Uterus (tissue), 2 donors: ENCODE results near the gene PAK4.
"Not testable (repeated sequence)": the region's sequence is repeated elsewhere in the genome, so short reads cannot be mapped to it uniquely, and the experiment has no call there.

Experiments
- POLR2A ChIP-seq, 2 donors: fragments of 450-650 bp; IDR thresholded peaks; one replicate each; pipeline ENCODE4 v1.6.1; 2016; ENCODE audit warnings: antibody characterized with exemption in 2 of 2, mild to moderate bottlenecking in 1 of 2, moderate library complexity in 1 of 2
- TF ChIP-seq, protein P1 (sequence below), 4 experiments: fragments of 200-600 bp in 2 of 4; fragments of 450-650 bp in 2 of 4; sonication (generic) in 2 of 4; IDR thresholded peaks; one replicate each; pipeline ENCODE4 v1.5.1; 2016 to 2019; ENCODE audit warnings: antibody characterized with exemption in 4 of 4, mild to moderate bottlenecking in 2 of 4, moderate library complexity in 1 of 4

DNA sequence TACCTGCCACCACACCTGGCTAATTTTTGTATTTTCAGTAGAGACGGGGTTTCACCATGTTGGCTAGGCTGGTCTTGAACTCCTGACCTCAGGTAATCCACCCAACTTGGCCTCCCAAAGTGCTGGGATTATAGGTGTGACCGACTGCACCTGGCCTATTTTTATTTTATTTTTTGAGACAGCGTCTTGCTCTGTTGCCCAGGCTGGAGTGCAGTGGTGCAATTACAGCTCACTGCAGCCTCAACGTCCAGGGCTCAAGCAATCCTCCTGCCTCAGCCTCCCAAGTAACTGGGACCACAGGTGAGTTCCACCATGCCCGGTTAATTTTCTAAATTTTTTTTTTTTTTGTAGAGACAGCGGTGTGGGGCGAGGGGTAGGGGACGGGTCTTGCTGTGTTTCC is 8.6 kb upstream of the PAK4 start:
- TF ChIP-seq, protein P1, sequence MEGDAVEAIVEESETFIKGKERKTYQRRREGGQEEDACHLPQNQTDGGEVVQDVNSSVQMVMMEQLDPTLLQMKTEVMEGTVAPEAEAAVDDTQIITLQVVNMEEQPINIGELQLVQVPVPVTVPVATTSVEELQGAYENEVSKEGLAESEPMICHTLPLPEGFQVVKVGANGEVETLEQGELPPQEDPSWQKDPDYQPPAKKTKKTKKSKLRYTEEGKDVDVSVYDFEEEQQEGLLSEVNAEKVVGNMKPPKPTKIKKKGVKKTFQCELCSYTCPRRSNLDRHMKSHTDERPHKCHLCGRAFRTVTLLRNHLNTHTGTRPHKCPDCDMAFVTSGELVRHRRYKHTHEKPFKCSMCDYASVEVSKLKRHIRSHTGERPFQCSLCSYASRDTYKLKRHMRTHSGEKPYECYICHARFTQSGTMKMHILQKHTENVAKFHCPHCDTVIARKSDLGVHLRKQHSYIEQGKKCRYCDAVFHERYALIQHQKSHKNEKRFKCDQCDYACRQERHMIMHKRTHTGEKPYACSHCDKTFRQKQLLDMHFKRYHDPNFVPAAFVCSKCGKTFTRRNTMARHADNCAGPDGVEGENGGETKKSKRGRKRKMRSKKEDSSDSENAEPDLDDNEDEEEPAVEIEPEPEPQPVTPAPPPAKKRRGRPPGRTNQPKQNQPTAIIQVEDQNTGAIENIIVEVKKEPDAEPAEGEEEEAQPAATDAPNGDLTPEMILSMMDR (IDR thresholded peaks at IDR 0.05): not testable (repeated sequence)
- TF ChIP-seq POLR2A (IDR thresholded peaks at IDR 0.05): not testable (repeated sequence)
